Loucy (cell line): Measurements from ENCODE around the gene EHBP1L1.

ENCODE experiments used
- H2AFZ ChIP-seq: fragments of 200-600 bp; sonication (generic); 2 replicates; pipeline ENCODE4 v1.6.0; 2016; ENCODE audit warnings: antibody characterized with exemption, mild to moderate bottlenecking, low read length, moderate library complexity
- H3F3A ChIP-seq: fragments of 200-600 bp; 2 replicates; pipeline ENCODE4 v1.6.0; 2016; ENCODE audit warnings: antibody characterized with exemption, low read depth, mild to moderate bottlenecking
- H3K27me3 ChIP-seq: fragments of 200-600 bp; sonication (generic); 2 replicates; pipeline ENCODE4 v1.6.1; 2014; ENCODE audit warnings: low read length, mild to moderate bottlenecking; ENCODE audit not compliant: insufficient read depth, poor library complexity, severe bottlenecking
- H3K36me3 ChIP-seq: fragments of 200-600 bp; sonication (generic); 2 replicates; pipeline ENCODE4 v1.6.1; 2016; ENCODE audit warnings: low read length; ENCODE audit not compliant: insufficient read depth
- H3K4me1 ChIP-seq: fragments of 200-600 bp; sonication (generic); 2 replicates; pipeline ENCODE4 v1.5.1; 2014; ENCODE audit warnings: low read length, mild to moderate bottlenecking; ENCODE audit not compliant: insufficient read depth, poor library complexity, severe bottlenecking
- H3K4me2 ChIP-seq: fragments of 200-600 bp; sonication (generic); 2 replicates; pipeline ENCODE4 v1.6.0; 2014; ENCODE audit warnings: antibody characterized with exemption, low read length, low read depth, mild to moderate bottlenecking; ENCODE audit not compliant: poor library complexity, severe bottlenecking
- H3K4me3 ChIP-seq: fragments of 200-600 bp; sonication (generic); 2 replicates; pipeline ENCODE4 v1.5.1; 2014; ENCODE audit warnings: low read length, mild to moderate bottlenecking, mixed read lengths; ENCODE audit not compliant: poor library complexity, severe bottlenecking
- H3K79me2 ChIP-seq: fragments of 200-600 bp; sonication (generic); 2 replicates; pipeline ENCODE4 v1.6.1; 2014; ENCODE audit warnings: low read length; ENCODE audit not compliant: insufficient read depth
- H3K9ac ChIP-seq: fragments of 200-600 bp; sonication (generic); 2 replicates; pipeline ENCODE4 v1.6.0; 2014; ENCODE audit warnings: mild to moderate bottlenecking, low read depth, low read length, moderate library complexity; ENCODE audit not compliant: poor library complexity, severe bottlenecking
- H3K9me2 ChIP-seq: fragments of 200-600 bp; sonication (generic); replicated peaks from 2 replicates; pipeline ENCODE4 v1.6.1; 2016; ENCODE audit warnings: low read depth, low read length, mixed read lengths
- H3K9me3 ChIP-seq: fragments of 200-600 bp; sonication (generic); 2 replicates; pipeline ENCODE4 v1.6.1; 2014; ENCODE audit warnings: mild to moderate bottlenecking, antibody characterized with exemption, low read length, low read depth; ENCODE audit not compliant: insufficient read depth
- H4K20me1 ChIP-seq: fragments of 200-600 bp; sonication (generic); 2 replicates; pipeline ENCODE4 v1.6.0; 2014; ENCODE audit warnings: antibody characterized with exemption, low read length, mild to moderate bottlenecking; ENCODE audit not compliant: insufficient read depth, poor library complexity, severe bottlenecking
- EZH2phosphoT487 ChIP-seq: fragments of 200-600 bp; IDR thresholded peaks from 2 replicates; pipeline ENCODE4 v1.6.1; 2018; ENCODE audit warnings: antibody characterized with exemption, mild to moderate bottlenecking, moderate library complexity, borderline replicate concordance
- TF ChIP-seq, protein P1 (sequence below): fragments of 200-600 bp; sonication (generic); conservative IDR thresholded peaks from 2 replicates; pipeline ENCODE4 v1.5.1; 2014; ENCODE audit warnings: mild to moderate bottlenecking, antibody characterized with exemption, low read length

EHBP1L1 gene

GRCh38 chr11:65537620-65538231, 38.1 kb upstream of the EHBP1L1 start:
- Histone ChIP-seq H3K27me3 (no peaks in the 10 kb centered on the region), H3K9me2 (no peaks in the 10 kb centered on the region), H3K9ac (no peak overlapping the region), H3K9me3 (no peaks in the 10 kb centered on the region), H3K4me3 (no peak overlapping the region), H3K36me3 (peaks cover 3% of the 10 kb centered on the region; the same call in 1 of the 2 replicates), H3F3A (0 out of 2 replicates have a peak, but pooled peaks cover 3% of the 10 kb centered on the region), H3K4me1 (peaks cover 15% of the 10 kb centered on the region), H4K20me1 (no peaks in the 10 kb centered on the region), H3K4me2 (no peak overlapping the region), H2AFZ (no peak overlapping the region), H3K79me2 (no peaks in the 10 kb centered on the region)
- TF ChIP-seq, protein P1, sequence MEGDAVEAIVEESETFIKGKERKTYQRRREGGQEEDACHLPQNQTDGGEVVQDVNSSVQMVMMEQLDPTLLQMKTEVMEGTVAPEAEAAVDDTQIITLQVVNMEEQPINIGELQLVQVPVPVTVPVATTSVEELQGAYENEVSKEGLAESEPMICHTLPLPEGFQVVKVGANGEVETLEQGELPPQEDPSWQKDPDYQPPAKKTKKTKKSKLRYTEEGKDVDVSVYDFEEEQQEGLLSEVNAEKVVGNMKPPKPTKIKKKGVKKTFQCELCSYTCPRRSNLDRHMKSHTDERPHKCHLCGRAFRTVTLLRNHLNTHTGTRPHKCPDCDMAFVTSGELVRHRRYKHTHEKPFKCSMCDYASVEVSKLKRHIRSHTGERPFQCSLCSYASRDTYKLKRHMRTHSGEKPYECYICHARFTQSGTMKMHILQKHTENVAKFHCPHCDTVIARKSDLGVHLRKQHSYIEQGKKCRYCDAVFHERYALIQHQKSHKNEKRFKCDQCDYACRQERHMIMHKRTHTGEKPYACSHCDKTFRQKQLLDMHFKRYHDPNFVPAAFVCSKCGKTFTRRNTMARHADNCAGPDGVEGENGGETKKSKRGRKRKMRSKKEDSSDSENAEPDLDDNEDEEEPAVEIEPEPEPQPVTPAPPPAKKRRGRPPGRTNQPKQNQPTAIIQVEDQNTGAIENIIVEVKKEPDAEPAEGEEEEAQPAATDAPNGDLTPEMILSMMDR = no peak

- H3K4me3 ChIP-seq = no peak overlapping the region
- no peaks in the 10 kb centered on the region for H4K20me1 ChIP-seq
- no peak for TF ChIP-seq EZH2phosphoT487
- TF ChIP-seq, protein P1 = no peak
- H3K9ac ChIP-seq = no peak overlapping the region
- H3K4me2 ChIP-seq = no peak overlapping the region
- peaks cover 15% of the 10 kb centered on the region for H3K4me1 ChIP-seq
- H3K79me2 ChIP-seq = no peaks in the 10 kb centered on the region
- H3K36me3 ChIP-seq = no peaks in the 10 kb centered on the region
- no peak overlapping the region for H2AFZ ChIP-seq
- H3F3A ChIP-seq = 0 out of 2 replicates have a peak, but pooled peaks cover 3% of the 10 kb centered on the region
- no peaks in the 10 kb centered on the region for H3K9me2 ChIP-seq
- no peaks in the 10 kb centered on the region for H3K27me3 ChIP-seq
- no peaks in the 10 kb centered on the region for H3K9me3 ChIP-seq
Measured at GRCh38 chr11:65538232-65538914, 37.5 kb upstream of the EHBP1L1 start.

DNA sequence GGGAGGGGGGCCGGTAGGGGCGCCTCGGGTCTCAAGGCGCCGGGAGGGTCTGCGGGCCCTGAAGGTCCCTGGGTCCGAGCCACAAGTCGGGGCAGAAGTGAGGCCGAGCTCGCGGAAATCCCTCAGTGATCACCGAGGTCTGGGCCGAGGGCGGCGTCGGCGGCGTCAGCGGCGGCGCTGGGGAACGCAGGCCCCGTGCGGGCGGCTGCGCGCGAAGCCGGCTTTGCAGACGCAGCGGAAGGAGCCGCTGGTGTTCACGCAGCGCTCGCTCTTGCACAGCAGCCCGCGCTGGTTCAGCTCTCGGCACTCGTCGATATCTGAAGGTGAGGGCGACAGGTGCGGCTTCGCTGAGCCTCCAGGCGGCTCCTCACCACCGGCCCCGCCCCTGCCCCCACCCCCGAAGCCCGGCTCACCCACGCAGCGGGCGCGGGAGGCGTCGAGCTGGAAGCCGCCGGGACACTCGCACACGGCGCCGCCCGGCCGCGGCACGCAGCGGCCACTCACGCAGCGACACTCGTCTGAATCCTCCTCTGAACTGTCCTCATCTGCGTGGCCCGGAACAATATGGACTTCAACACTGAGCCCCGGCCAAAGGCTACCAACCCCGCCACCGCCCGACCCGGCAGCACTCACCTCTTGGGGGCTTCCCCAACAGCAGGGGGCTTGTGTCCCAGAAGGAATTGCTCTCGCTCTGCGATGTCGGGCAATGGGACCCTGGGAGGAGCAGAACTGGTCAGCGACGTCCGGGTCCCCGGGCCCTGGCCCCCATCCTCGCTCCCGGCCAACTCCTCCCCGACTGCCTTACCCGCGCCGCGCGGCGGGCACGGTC, 36.7 kb upstream of the EHBP1L1 start:
- Histone ChIP-seq H3K36me3 (no peaks in the 10 kb centered on the region), H3K4me3 (no peak overlapping the region), H3K9ac (no peak overlapping the region), H3K79me2 (no peaks in the 10 kb centered on the region), H3K4me2 (no peak overlapping the region), H4K20me1 (no peaks in the 10 kb centered on the region), H3F3A (0 out of 2 replicates have a peak, but pooled peaks cover 3% of the 10 kb centered on the region), H3K9me3 (no peaks in the 10 kb centered on the region), H3K4me1 (peaks cover 15% of the 10 kb centered on the region), H2AFZ (no peak overlapping the region), H3K27me3 (no peaks in the 10 kb centered on the region), H3K9me2 (no peaks in the 10 kb centered on the region)
- no peak for TF ChIP-seq EZH2phosphoT487
- TF ChIP-seq, protein P1 = no peak
